Measurements from ENCODE around the gene TATDN2.

The TATDN2 gene

DNA sequence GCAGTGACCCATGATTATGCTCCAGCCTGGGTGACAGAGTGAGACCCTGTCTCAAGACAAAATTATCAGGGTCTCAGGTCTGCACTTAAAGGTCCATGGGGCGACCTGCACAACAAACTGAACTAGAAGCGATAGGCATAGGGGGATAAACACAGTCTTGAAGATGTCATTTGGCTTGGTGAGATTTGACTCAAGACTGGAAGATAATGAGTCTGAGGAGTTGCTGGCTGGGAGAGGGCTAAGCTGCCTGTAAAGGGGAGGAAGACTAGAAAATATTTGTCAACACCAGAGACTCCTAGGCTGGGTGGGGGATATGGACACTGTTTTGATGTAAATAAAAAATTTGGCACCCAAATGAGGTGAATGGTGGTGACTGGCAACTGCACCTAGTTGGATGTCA is 24.7 kb downstream of the TATDN2 start:
- no peak for TF ChIP-seq ZNF274 (IDR thresholded peaks at IDR 0.05; ENCODE audit: low read depth, low read length)
- H3K4me3 ChIP-seq (ENCODE audit: low read length), result no peak overlapping the region

GRCh38 chr3:10273702-10274305 is 25.5 kb downstream of the TATDN2 start:
- TF ChIP-seq ZNF274 (IDR thresholded peaks at IDR 0.05; ENCODE audit: low read depth, low read length), result no peak
- no peak overlapping the region for H3K4me3 ChIP-seq (ENCODE audit: low read length)

GRCh38 chr3:10274601-10275000 is 26.3 kb downstream of the TATDN2 start:
- no peak for TF ChIP-seq ZNF274 (IDR thresholded peaks at IDR 0.05; ENCODE audit: low read depth, low read length)
- no peak overlapping the region for H3K4me3 ChIP-seq (ENCODE audit: low read length)

- H3K4me3 ChIP-seq (ENCODE audit: low read length), result no peak overlapping the region
- no peak for TF ChIP-seq ZNF274 (IDR thresholded peaks at IDR 0.05; ENCODE audit: low read depth, low read length)
Observed at GRCh38 chr3:10277115-10277625, 28.9 kb downstream of the TATDN2 start.

- no peak overlapping the region for H3K4me3 ChIP-seq (ENCODE audit: low read length)
- TF ChIP-seq ZNF274 (IDR thresholded peaks at IDR 0.05; ENCODE audit: low read depth, low read length), result no peak
Observed at GRCh38 chr3:10278501-10278900, 30.2 kb downstream of the TATDN2 start.

DNA sequence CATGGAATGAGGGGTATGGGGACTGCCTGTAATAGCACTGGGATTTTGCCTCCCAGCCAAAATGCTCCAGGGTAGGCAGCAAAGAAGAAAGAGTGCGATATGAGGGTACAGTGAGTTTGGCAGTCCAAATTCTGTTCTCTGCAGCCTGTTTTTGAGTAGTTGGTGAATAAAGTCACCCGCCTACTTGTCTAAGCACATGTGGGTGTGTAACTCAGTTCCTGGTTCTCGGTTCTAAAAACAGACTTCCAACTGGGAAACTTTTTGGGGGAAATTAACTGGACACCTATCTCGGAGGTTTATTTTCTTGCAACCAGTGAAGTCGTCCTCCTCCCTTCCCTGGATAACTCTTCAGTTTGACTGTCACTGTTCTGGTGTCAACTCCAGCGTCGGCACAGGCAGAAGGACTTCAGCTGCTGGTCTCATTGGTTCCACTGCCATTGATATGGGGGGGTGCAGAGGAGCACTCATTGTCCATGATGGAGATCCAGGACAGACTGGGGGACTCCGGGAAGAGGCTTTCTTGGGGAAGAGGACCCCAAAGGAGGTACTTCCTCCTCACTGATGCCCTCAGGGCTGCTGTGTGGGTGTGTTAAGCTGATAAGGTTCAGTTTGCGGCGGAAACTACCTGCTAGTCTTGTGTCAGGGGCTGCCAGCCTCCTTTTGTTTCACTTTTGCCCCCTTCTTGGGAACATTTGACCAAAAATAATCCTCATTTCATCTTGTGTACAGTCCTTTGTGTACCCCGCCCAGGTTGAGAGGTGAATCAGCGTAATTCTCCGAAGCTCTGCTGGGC is 31.3 kb downstream of the TATDN2 start:
- no peak for TF ChIP-seq ZNF274 (IDR thresholded peaks at IDR 0.05; ENCODE audit: low read depth, low read length)

DNA sequence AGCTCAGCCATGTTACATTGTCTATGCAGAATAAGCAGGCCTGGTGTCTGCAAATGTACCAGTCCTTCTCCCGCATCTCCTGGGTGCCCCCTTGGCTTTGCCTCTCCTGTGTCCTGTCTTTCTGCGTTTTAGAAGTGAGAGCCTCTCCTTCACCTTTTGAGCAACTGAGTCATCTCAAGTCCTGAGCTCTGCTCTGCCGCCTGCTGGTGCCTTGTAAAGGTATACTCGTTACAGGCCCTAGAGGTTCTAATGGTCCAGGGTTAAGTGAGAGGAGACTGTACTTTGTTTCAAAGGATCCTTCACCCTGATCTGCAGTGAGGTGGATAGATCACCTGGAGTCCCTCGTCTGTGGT is 31.9 kb downstream of the TATDN2 start:
- H3K4me3 ChIP-seq (ENCODE audit: low read length), result no peak overlapping the region
- no peak for TF ChIP-seq ZNF274 (IDR thresholded peaks at IDR 0.05; ENCODE audit: low read depth, low read length)

More for the DNA sequence above, 31.3 kb downstream of the TATDN2 start:
- H3K4me3 ChIP-seq (ENCODE audit: low read length), result no peak overlapping the region

GRCh38 chr3:10280571-10280970 is 32.3 kb downstream of the TATDN2 start:
- TF ChIP-seq ZNF274 (IDR thresholded peaks at IDR 0.05; ENCODE audit: low read depth, low read length), result no peak
- H3K4me3 ChIP-seq (ENCODE audit: low read length), result no peak overlapping the region

DNA sequence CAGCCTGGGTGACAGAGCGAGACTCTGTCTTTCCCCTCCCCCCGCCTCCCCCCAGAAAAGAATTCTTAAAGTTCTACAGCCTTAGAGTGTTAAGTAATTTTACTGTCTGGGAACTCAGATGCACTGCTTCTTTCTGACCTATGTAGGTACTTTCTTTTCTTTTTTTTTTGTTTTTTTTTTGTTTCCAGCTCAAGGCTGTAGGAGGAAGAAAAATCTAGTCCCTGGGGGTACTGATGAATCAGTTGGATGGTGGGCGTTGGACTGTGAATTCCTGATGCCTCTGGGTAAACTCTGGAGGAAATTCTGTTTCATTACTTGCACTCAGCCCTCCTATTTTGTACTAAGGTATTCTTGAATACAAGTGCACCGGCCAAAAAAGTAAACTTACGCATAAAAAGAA is 33.7 kb downstream of the TATDN2 start:
- H3K4me3 ChIP-seq (ENCODE audit: low read length), result no peak overlapping the region
- no peak for TF ChIP-seq ZNF274 (IDR thresholded peaks at IDR 0.05; ENCODE audit: low read depth, low read length)

DNA sequence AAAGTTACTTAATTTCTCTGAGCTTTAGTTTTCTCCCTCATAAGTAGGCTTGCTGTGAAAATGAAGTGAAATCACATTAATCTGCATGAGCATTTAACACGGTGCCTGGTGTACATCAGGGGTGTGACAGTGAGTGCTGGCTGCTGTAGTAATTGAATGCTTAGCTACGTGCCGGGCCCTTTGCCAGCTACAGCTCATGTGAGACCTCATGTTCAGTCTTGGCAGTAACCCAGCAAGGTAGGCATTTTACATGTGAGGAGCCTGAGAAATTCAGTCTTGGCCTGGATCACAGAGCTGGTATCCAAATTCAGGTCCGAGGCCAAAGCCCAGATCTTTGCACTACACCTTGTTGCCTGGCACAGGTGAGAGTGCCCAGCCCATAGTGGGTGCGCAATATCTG is 35.4 kb downstream of the TATDN2 start:
- no peak overlapping the region for H3K4me3 ChIP-seq (ENCODE audit: low read length)
- no peak for TF ChIP-seq ZNF274 (IDR thresholded peaks at IDR 0.05; ENCODE audit: low read depth, low read length)

GRCh38 chr3:10284496-10284895 is 36.2 kb downstream of the TATDN2 start:
- TF ChIP-seq ZNF274 (IDR thresholded peaks at IDR 0.05; ENCODE audit: low read depth, low read length), result no peak
- no peak overlapping the region for H3K4me3 ChIP-seq (ENCODE audit: low read length)

GRCh38 chr3:10285272-10286132 is 37.2 kb downstream of the TATDN2 start:
- H3K4me3 ChIP-seq (ENCODE audit: low read length), result no peak overlapping the region
- TF ChIP-seq ZNF274 (IDR thresholded peaks at IDR 0.05; ENCODE audit: low read depth, low read length), result no peak

DNA sequence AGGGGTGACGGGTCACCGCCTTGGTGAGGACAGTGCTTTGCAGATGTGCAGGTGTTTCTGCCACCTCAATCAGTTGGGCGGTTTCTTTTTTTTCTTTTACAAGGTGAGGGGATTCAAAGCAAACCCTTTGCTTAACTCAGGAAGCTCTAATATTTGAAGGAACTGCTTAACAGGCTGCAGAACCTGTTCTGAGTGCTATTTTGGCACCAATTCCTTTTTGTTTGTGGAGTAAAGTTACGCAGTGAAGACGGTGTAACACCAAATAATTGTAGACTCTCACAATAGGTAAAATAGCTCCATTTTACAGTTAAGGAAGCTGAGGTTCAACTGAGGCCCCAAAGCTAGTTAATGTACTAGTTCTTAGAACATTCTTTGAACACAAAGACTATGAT is 37.9 kb downstream of the TATDN2 start:
- TF ChIP-seq ZNF274 (IDR thresholded peaks at IDR 0.05; ENCODE audit: low read depth, low read length), result no peak
- H3K4me3 ChIP-seq (ENCODE audit: low read length), result no peak overlapping the region

DNA sequence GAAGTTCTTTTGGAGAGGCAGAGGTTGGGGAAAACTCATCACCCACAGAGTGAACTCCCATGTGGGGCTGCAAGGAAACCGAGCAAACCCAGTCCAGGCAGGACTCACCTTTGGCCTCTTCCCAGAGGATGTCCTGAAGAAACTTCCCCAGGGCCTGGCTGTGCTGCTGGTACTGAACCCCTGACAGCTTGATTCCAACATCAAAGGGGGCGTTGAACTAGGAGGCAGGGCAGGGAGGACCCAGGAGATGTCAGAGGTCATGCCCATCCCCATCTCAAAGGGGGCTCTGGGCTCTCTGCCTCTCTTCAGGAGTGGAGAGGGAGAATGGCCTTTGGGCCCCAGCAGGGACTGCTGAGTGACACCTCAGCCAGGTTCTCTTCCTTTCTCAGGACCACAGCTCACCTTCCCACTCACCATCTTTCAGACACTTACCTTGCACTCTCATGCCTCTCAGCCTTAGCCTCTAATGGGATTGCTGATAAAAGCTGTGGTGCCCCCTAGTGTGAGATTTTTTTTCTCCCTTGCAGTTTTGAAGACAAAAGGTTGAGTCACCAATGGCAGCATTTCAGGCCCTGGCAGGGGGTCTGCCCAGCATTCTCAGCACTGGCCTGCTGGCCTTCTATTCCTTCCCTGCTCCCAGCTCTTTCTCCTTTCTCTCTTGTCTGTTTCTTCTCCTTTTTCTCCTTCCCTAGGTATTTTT is 38.5 kb downstream of the TATDN2 start:
- no peak overlapping the region for H3K4me3 ChIP-seq (ENCODE audit: low read length)
- TF ChIP-seq ZNF274 (IDR thresholded peaks at IDR 0.05; ENCODE audit: low read depth, low read length), result no peak
